HEK293 (cell line): ENCODE data around the gene KRT80.

Experiments used
- BCL11B ChIP-seq: fragments of 450-650 bp; formaldehyde crosslinking; IDR thresholded peaks from 2 replicates; pipeline ENCODE4 v1.5.1; 2016; ENCODE audit warnings: low read depth, missing biosample characterization, missing genetic modification characterization
- FEZF1 ChIP-seq: fragments of 450-650 bp; formaldehyde crosslinking; IDR thresholded peaks from 2 replicates; pipeline ENCODE4 v1.5.1; 2016; ENCODE audit warnings: missing biosample characterization, missing genetic modification characterization
- GLI4 ChIP-seq: fragments of 450-650 bp; formaldehyde crosslinking; IDR thresholded peaks from 2 replicates; pipeline ENCODE4 v1.5.1; 2016; ENCODE audit warnings: missing biosample characterization, missing genetic modification characterization
- IKZF3 ChIP-seq: fragments of 450-650 bp; IDR thresholded peaks from 2 replicates; pipeline ENCODE4 v1.5.0; 2018; ENCODE audit warnings: missing biosample characterization, mild to moderate bottlenecking, missing genetic modification characterization, moderate library complexity
- KLF8 ChIP-seq: fragments of 450-650 bp; formaldehyde crosslinking; IDR thresholded peaks from 2 replicates; pipeline ENCODE4 v1.5.1; 2016; ENCODE audit warnings: missing biosample characterization, missing genetic modification characterization
- KLF9 ChIP-seq: fragments of 450-650 bp; formaldehyde crosslinking; IDR thresholded peaks from 2 replicates; pipeline ENCODE4 v1.5.1; 2016; ENCODE audit warnings: missing biosample characterization, missing genetic modification characterization, low read depth
- ZBTB20 ChIP-seq: fragments of 450-650 bp; formaldehyde crosslinking; IDR thresholded peaks from 2 replicates; pipeline ENCODE4 v1.5.1; 2016; ENCODE audit warnings: missing biosample characterization, missing genetic modification characterization
- ZBTB48 ChIP-seq: fragments of 450-650 bp; formaldehyde crosslinking; IDR thresholded peaks from 2 replicates; pipeline ENCODE4 v1.5.1; 2016; ENCODE audit warnings: missing biosample characterization, missing genetic modification characterization
- ZFHX2 ChIP-seq: fragments of 450-650 bp; formaldehyde crosslinking; conservative IDR thresholded peaks from 2 replicates; pipeline ENCODE4 v1.5.1; 2016; ENCODE audit warnings: missing biosample characterization, missing genetic modification characterization
- ZNF184 ChIP-seq: fragments of 450-650 bp; IDR thresholded peaks from 2 replicates; pipeline ENCODE4 v1.5.1; 2018; ENCODE audit warnings: missing biosample characterization, mild to moderate bottlenecking, missing genetic modification characterization
- ZNF274 ChIP-seq, 2 experiments: fragments of 200-500 bp in 1 of 2; fragments of 450-650 bp in 1 of 2; sonication (Bioruptor generic) in 1 of 2; formaldehyde crosslinking in 1 of 2; IDR thresholded peaks; 2 replicates each; pipeline versions ENCODE4 v1.5.1 to v1.6.1; 2014 to 2016; ENCODE audit warnings: borderline replicate concordance in 1 of 2, inconsistent platforms in 1 of 2, low read length in 1 of 2, missing biosample characterization in 1 of 2, missing genetic modification characterization in 1 of 2
- ZNF311 ChIP-seq: fragments of 450-650 bp; formaldehyde crosslinking; IDR thresholded peaks from 2 replicates; pipeline ENCODE4 v1.5.1; 2017; ENCODE audit warnings: missing biosample characterization, missing genetic modification characterization, borderline replicate concordance
- ZNF324 ChIP-seq: fragments of 450-650 bp; formaldehyde crosslinking; IDR thresholded peaks from 2 replicates; pipeline ENCODE4 v1.5.1; 2016; ENCODE audit warnings: missing biosample characterization, missing genetic modification characterization
- ZNF335 ChIP-seq: fragments of 450-650 bp; formaldehyde crosslinking; conservative IDR thresholded peaks from 2 replicates; pipeline ENCODE4 v1.5.1; 2016; ENCODE audit warnings: missing biosample characterization, missing genetic modification characterization
- ZNF394 ChIP-seq: fragments of 450-650 bp; formaldehyde crosslinking; IDR thresholded peaks from 2 replicates; pipeline ENCODE4 v1.5.1; 2016; ENCODE audit warnings: missing biosample characterization, missing genetic modification characterization, mild to moderate bottlenecking, moderate library complexity, borderline replicate concordance
- ZNF473 ChIP-seq: fragments of 450-650 bp; formaldehyde crosslinking; IDR thresholded peaks from 2 replicates; pipeline ENCODE4 v1.5.1; 2017; ENCODE audit warnings: missing biosample characterization, missing genetic modification characterization
- ZNF529 ChIP-seq: fragments of 450-650 bp; formaldehyde crosslinking; IDR thresholded peaks from 2 replicates; pipeline ENCODE4 v1.5.1; 2017; ENCODE audit warnings: missing genetic modification characterization, missing biosample characterization; ENCODE audit not compliant: insufficient replicate concordance
- ZNF596 ChIP-seq: fragments of 450-650 bp; IDR thresholded peaks from 2 replicates; pipeline ENCODE4 v1.5.0; 2018; ENCODE audit warnings: missing biosample characterization, mild to moderate bottlenecking, missing genetic modification characterization, moderate library complexity
- ZNF600 ChIP-seq: fragments of 450-650 bp; formaldehyde crosslinking; IDR thresholded peaks from 2 replicates; pipeline ENCODE4 v1.5.1; 2016; ENCODE audit warnings: missing biosample characterization, missing genetic modification characterization
- ZNF621 ChIP-seq: fragments of 450-650 bp; formaldehyde crosslinking; IDR thresholded peaks from 2 replicates; pipeline ENCODE4 v1.5.1; 2017; ENCODE audit warnings: missing biosample characterization, missing genetic modification characterization
- ZNF624 ChIP-seq: fragments of 450-650 bp; formaldehyde crosslinking; IDR thresholded peaks from 2 replicates; pipeline ENCODE4 v1.5.1; 2017; ENCODE audit warnings: missing biosample characterization, missing genetic modification characterization
- ZNF660 ChIP-seq: fragments of 450-650 bp; IDR thresholded peaks from 2 replicates; pipeline ENCODE4 v1.5.1; 2018; ENCODE audit warnings: missing biosample characterization, mild to moderate bottlenecking, missing genetic modification characterization
- ZNF843 ChIP-seq: fragments of 450-650 bp; formaldehyde crosslinking; IDR thresholded peaks from 2 replicates; pipeline ENCODE4 v1.5.1; 2016; ENCODE audit warnings: missing biosample characterization, missing genetic modification characterization
- ZXDB ChIP-seq: fragments of 450-650 bp; formaldehyde crosslinking; IDR thresholded peaks from 2 replicates; pipeline ENCODE4 v1.5.1; 2016; ENCODE audit warnings: missing biosample characterization, missing genetic modification characterization
- TF ChIP-seq, protein P1 (sequence below): fragments of 450-650 bp; formaldehyde crosslinking; IDR thresholded peaks from 2 replicates; pipeline ENCODE4 v1.5.1; 2016; ENCODE audit warnings: missing biosample characterization, missing genetic modification characterization
- TF ChIP-seq, protein P2 (sequence below): fragments of 450-650 bp; formaldehyde crosslinking; IDR thresholded peaks from 2 replicates; pipeline ENCODE4 v1.5.1; 2016; ENCODE audit warnings: missing biosample characterization, missing genetic modification characterization
- TF ChIP-seq, protein P3 (sequence below): fragments of 450-650 bp; formaldehyde crosslinking; IDR thresholded peaks from 2 replicates; pipeline ENCODE4 v1.5.1; 2016; ENCODE audit warnings: missing biosample characterization, missing genetic modification characterization
- TF ChIP-seq, protein P4 (sequence below): fragments of 450-650 bp; formaldehyde crosslinking; IDR thresholded peaks from 2 replicates; pipeline ENCODE4 v1.5.1; 2017; ENCODE audit warnings: missing biosample characterization, missing genetic modification characterization
- TF ChIP-seq, protein P5 (sequence below): fragments of 450-650 bp; formaldehyde crosslinking; IDR thresholded peaks from 2 replicates; pipeline ENCODE4 v1.5.1; 2016; ENCODE audit warnings: missing biosample characterization, missing genetic modification characterization

KRT80 gene

DNA sequence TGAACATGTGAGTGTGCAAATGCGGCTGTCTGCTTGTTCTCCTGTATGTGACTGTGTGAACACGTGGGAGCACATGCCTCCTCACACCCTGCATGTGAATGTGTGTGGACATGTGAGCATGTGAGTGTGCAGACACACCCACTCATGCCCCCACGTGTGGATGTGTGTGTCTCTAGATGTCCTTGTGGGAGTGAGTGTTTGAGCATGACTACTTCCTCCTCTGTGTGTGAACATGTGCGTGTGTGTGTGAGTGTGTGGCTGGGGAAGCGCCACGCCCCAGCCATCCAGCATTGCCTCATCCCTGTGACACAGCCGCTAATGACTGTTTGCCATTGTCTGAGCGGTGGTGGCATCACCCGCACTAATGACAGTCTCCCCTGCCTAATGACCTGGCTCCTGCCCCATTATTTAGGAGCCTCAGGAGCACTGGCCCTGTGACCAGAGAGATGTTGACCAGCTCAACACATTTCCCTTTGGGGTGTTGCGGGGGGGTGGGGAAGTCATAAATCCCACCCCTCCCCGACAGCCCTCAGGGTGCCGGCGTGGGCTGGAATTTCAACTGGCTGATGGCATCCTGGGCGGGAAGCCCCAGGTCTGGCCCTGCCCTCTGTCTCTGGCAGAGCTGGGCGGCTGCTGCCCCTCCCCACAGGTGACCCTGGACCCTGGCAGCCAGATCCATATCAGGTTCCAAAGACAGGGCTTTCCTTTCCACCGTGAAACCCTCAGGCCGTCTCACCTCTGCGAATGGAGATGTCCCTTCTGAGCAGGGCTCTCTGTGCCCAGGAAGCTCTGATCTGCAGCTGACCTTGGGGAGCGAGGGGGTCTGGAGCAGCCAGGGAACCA lies 11.5 kb upstream of the KRT80 start (continued):
- TF ChIP-seq ZFHX2 (tag by site-specific recombination) (peak; percentile 99), ZNF335 (peak; percentile 54), ZNF184 (tag by site-specific recombination) (no peak), ZBTB20 (tag by site-specific recombination) (peak; percentile 29; the same call in 1 of the 2 replicates), ZNF324 (tag by site-specific recombination) (0 out of 2 replicates have a peak, but pooled peaks have one; percentile 52), ZNF274 (IDR thresholded peaks at IDR 0.05; ENCODE audit: low read length) (no peak), ZNF274 (tag by site-specific recombination; IDR thresholded peaks at IDR 0.05; ENCODE audit: borderline replicate concordance) (no peak), ZBTB48 (tag by site-specific recombination) (0 out of 2 replicates have a peak, but pooled peaks have one; percentile 18), FEZF1 (tag by site-specific recombination) (no peak), ZNF473 (tag by site-specific recombination) (0 out of 2 replicates have a peak, but pooled peaks have one; percentile 56), ZXDB (tag by site-specific recombination) (no peak), ZNF596 (tag by site-specific recombination) (no peak), BCL11B (tag by site-specific recombination) (0 out of 2 replicates have a peak, but pooled peaks have one; percentile 11), ZNF311 (tag by site-specific recombination) (no peak), ZNF843 (tag by site-specific recombination) (peak; percentile 65; the same call in 1 of the 2 replicates), GLI4 (tag by site-specific recombination) (no peak), ZNF621 (tag by site-specific recombination) (0 out of 2 replicates have a peak, but pooled peaks have one; percentile 73), ZNF394 (no peak), ZNF660 (tag by site-specific recombination) (peak; percentile 78), KLF8 (tag by site-specific recombination) (peak; percentile 77; the same call in 1 of the 2 replicates), ZNF600 (tag by site-specific recombination) (peak; percentile 59; the same call in 1 of the 2 replicates), ZNF624 (tag by site-specific recombination) (no peak), IKZF3 (no peak), ZNF529 (tag by site-specific recombination) (no peak), KLF9 (peak; percentile 96)
- TF ChIP-seq, protein P1, sequence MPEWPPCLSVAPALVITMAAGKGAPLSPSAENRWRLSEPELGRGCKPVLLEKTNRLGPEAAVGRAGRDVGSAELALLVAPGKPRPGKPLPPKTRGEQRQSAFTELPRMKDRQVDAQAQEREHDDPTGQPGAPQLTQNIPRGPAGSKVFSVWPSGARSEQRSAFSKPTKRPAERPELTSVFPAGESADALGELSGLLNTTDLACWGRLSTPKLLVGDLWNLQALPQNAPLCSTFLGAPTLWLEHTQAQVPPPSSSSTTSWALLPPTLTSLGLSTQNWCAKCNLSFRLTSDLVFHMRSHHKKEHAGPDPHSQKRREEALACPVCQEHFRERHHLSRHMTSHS = peak; percentile 37; the same call in 1 of the 2 replicates
- TF ChIP-seq, protein P2, sequence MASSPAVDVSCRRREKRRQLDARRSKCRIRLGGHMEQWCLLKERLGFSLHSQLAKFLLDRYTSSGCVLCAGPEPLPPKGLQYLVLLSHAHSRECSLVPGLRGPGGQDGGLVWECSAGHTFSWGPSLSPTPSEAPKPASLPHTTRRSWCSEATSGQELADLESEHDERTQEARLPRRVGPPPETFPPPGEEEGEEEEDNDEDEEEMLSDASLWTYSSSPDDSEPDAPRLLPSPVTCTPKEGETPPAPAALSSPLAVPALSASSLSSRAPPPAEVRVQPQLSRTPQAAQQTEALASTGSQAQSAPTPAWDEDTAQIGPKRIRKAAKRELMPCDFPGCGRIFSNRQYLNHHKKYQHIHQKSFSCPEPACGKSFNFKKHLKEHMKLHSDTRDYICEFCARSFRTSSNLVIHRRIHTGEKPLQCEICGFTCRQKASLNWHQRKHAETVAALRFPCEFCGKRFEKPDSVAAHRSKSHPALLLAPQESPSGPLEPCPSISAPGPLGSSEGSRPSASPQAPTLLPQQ (tag by site-specific recombination) = peak; percentile 84
- TF ChIP-seq, protein P3, sequence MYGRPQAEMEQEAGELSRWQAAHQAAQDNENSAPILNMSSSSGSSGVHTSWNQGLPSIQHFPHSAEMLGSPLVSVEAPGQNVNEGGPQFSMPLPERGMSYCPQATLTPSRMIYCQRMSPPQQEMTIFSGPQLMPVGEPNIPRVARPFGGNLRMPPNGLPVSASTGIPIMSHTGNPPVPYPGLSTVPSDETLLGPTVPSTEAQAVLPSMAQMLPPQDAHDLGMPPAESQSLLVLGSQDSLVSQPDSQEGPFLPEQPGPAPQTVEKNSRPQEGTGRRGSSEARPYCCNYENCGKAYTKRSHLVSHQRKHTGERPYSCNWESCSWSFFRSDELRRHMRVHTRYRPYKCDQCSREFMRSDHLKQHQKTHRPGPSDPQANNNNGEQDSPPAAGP (tag by site-specific recombination) = peak; percentile 97
- TF ChIP-seq, protein P4, sequence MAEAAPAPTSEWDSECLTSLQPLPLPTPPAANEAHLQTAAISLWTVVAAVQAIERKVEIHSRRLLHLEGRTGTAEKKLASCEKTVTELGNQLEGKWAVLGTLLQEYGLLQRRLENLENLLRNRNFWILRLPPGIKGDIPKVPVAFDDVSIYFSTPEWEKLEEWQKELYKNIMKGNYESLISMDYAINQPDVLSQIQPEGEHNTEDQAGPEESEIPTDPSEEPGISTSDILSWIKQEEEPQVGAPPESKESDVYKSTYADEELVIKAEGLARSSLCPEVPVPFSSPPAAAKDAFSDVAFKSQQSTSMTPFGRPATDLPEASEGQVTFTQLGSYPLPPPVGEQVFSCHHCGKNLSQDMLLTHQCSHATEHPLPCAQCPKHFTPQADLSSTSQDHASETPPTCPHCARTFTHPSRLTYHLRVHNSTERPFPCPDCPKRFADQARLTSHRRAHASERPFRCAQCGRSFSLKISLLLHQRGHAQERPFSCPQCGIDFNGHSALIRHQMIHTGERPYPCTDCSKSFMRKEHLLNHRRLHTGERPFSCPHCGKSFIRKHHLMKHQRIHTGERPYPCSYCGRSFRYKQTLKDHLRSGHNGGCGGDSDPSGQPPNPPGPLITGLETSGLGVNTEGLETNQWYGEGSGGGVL (tag by site-specific recombination) = peak; percentile 93
- TF ChIP-seq, protein P5, sequence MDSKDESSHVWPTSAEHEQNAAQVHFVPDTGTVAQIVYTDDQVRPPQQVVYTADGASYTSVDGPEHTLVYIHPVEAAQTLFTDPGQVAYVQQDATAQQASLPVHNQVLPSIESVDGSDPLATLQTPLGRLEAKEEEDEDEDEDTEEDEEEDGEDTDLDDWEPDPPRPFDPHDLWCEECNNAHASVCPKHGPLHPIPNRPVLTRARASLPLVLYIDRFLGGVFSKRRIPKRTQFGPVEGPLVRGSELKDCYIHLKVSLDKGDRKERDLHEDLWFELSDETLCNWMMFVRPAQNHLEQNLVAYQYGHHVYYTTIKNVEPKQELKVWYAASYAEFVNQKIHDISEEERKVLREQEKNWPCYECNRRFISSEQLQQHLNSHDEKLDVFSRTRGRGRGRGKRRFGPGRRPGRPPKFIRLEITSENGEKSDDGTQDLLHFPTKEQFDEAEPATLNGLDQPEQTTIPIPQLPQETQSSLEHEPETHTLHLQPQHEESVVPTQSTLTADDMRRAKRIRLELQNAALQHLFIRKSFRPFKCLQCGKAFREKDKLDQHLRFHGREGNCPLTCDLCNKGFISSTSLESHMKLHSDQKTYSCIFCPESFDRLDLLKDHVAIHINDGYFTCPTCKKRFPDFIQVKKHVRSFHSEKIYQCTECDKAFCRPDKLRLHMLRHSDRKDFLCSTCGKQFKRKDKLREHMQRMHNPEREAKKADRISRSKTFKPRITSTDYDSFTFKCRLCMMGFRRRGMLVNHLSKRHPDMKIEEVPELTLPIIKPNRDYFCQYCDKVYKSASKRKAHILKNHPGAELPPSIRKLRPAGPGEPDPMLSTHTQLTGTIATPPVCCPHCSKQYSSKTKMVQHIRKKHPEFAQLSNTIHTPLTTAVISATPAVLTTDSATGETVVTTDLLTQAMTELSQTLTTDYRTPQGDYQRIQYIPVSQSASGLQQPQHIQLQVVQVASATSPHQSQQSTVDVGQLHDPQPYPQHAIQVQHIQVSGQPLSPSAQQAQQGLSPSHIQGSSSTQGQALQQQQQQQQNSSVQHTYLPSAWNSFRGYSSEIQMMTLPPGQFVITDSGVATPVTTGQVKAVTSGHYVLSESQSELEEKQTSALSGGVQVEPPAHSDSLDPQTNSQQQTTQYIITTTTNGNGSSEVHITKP (tag by site-specific recombination) = peak; percentile 62
